Stromal cell of bone marrow (primary cell): Measurements from ENCODE around the gene GNPNAT1.
"Not testable (repeated sequence)": the region's sequence is repeated elsewhere in the genome, so short reads cannot be mapped to it uniquely, and the experiment has no call there.

Source experiments
- DNase-seq: peaks from one replicate; pipeline ENCODE4 v3.0.0-alpha.2; 2012; ENCODE audit warnings: low read depth

GNPNAT1 gene

DNA sequence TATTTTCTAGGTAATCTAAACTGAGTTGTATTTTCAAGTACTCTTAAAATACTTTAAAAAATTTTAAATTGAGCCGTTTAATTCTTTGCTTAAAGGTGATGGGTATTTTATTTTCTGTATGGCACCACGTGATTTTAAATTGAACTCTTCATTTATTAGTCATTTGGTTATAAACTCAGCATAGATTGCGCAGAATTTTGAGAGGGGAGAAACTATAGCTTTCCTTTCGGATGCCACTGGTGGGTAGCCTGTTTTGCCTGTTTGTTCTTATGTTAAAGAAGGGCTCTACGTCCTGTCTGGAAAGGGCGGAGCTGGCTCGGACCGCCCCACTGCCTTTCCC, 61.9 kb downstream of the GNPNAT1 start:
- DNase-seq = no peak

DNA sequence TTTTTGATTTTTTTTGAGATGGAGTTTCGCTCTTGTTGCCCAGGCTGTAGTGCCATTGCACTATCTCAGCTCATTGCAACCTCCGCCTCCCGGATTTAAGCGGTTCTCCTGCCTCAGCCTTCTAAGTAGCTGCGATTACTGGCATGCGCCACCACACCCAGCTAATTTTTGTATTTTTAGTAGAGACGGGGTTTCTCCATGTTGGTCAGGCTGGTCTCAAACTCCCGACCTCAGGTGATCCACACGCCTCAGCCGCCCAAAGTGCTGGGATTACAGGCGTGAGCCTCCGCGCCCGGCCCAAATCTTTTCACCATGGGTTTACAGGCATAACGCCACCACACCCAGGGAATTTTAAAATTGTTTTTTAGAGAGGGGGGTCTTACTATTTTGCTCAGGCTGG, 62.4 kb downstream of the GNPNAT1 start:
- DNase-seq = not testable (repeated sequence)

GRCh38 chr14:52727509-52727908, 63.9 kb downstream of the GNPNAT1 start:
- not testable (repeated sequence) for DNase-seq
